ENCODE results near the gene LRP1B.

LRP1B gene

GRCh38 chr2:141748616-141749015 lies 382.2 kb downstream of the LRP1B start:
- no peak for DNase-seq (ENCODE audit: low spot score)

DNA sequence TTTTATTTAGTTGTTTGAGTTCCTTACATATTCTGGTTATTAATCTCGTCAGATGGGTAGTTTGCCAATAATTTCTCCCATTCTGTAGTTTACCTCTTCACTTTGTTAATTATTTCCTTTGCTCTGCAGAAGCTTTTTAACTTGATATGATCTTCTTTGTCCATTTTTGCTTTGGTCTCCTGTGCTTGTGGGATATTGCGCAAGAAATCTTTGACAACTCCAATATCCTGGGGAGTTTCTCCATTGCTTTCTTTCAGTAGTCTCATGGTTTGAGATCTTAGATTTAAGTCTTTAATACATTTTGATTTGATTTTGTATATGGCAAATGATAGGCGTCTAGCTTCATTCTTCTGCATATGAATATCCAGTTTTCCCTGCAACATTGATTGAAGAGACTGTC lies 389.2 kb downstream of the LRP1B start:
- DNase-seq (ENCODE audit: low spot score) = no peak

GRCh38 chr2:141737492-141738255 lies 393.1 kb downstream of the LRP1B start:
- DNase-seq (ENCODE audit: low spot score) = no peak

- DNase-seq (ENCODE audit: low spot score) = no peak
Observed at GRCh38 chr2:141736466-141736865, 394.4 kb downstream of the LRP1B start.

- DNase-seq (ENCODE audit: low spot score) = no peak
Observed at GRCh38 chr2:141728886-141729285, 401.9 kb downstream of the LRP1B start.

DNA sequence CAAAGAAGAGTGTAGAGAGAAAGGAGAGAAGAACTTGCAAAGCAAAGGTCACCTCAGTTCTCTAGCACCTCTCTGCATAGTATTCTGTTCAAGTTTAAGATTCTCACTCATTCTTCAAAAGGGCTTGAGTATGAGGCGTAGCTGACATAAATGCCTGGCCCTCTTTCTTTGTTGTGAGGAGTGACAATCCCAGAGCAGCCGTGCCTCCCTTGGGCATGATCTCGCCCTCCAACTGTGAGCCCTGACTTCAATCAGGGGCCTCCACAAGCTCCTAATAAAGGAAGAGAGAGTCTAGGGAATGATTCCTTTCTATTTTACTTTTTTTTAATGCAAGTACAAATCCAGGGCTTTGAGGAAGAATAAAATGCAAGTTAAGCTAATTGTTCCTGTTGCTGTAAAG lies 402.7 kb downstream of the LRP1B start:
- no peak for DNase-seq (ENCODE audit: low spot score)

DNA sequence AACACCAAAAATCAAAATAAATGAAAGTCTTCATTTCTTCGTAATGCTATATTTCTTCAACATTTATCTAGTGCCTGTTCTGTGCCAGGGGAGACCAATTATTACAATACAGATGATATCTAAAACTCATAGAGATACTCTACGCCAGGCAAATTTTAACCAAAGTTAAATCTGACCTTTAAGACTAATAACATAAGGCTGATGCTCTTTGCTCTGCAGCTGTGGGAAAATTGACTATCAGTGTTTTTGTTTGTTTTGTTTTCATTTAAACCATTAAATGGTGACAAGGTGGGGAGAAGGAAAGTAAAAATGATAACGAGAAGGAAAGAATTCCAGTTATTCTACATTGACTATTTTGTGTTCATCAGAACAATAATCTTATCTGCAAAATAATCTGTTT lies 406.4 kb downstream of the LRP1B start:
- no peak for DNase-seq (ENCODE audit: low spot score)

DNA sequence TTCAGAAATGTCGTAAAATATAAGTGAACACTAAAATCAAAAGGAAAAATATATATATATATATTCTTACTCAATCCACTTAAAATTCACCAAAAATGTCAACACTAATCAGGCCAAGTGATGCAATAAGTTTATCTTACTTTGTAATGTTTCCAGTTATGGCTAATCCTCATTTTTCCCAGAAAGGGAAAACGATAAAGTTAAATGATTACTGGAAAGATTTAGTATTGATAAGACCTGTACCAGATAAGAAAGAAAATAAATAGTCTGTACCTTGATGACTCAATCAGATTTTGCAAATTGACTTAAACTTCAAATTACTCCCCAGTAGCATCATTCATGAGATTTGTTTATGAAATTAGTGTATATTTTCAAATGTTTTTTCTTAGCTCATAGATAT lies 407.0 kb downstream of the LRP1B start:
- DNase-seq (ENCODE audit: low spot score) = no peak

GRCh38 chr2:141720476-141720875 lies 410.3 kb downstream of the LRP1B start:
- no peak for DNase-seq (ENCODE audit: low spot score)

GRCh38 chr2:141714496-141714895 lies 416.3 kb downstream of the LRP1B start:
- DNase-seq (ENCODE audit: low spot score) = no peak

DNA sequence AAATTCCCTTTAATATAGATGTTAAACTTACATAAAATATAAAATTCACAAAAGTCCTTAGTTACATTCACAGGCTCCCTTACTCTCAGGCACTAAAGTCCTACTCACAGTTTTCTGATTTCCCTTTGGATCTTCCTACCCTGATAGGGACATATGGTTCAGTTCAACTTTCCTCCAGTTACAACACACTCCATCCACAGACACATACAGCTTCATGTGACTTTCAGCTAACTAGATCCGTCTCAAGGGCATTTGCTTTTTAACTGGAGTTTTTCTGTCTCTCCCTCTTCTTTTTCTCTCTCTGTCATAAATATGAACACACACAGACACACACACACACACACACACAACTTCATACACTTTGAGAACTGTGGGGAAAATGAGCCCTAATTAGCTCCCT lies 419.2 kb downstream of the LRP1B start:
- DNase-seq (ENCODE audit: low spot score) = no peak

DNA sequence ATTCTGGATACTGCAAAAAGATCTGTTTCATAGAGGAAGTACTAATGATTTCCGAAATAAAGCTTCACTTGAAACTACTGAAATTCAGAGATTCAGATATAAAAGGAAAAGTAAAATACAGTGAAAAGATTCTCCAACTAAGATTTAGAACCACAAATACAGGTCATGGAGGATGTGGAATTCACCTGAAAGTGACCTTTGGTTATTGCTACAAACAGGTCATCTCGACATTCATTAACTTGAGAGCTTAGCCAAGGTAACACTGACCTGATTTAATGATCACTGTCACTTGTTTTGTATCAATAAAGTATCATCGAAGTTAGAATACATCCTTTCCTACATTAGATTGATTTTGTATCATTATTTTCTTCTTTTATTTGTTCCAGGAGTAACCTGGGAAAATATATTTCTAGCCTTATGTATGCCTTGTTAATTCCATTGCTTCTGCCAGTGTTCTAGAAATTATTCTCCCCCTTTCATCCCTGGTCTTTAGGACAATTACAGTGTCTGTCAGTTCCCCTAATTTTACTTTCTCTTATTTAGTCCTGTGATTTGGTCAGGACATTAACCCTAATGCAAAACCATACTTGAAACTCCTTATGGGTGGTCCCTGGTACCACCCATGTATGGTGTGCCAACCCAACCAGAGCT lies 420.1 kb downstream of the LRP1B start:
- no peak for DNase-seq (ENCODE audit: low spot score)

DNA sequence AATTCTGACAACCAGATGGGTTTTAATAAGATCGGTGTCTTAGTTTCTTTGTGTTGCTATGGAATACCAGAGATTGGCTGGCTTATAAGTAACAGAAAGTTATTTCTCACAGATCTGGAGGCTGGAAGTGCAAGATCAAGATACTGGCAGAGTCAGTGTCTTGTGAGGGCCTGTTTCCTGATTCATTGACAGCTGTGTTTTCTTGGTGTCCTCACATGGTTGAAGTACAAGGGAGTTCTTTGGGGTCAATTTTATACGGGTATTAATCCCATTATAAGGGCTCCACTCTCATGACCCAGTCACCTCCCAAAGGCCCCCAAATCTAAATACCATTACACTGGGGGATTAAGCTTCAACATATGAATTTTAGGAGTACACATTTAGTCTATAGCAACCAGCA lies 421.1 kb downstream of the LRP1B start:
- no peak for DNase-seq (ENCODE audit: low spot score)

GRCh38 chr2:141707486-141707885 lies 423.3 kb downstream of the LRP1B start:
- DNase-seq (ENCODE audit: low spot score) = no peak

- no peak for DNase-seq (ENCODE audit: low spot score)
Observed at GRCh38 chr2:141704541-141704940, 426.3 kb downstream of the LRP1B start.

DNA sequence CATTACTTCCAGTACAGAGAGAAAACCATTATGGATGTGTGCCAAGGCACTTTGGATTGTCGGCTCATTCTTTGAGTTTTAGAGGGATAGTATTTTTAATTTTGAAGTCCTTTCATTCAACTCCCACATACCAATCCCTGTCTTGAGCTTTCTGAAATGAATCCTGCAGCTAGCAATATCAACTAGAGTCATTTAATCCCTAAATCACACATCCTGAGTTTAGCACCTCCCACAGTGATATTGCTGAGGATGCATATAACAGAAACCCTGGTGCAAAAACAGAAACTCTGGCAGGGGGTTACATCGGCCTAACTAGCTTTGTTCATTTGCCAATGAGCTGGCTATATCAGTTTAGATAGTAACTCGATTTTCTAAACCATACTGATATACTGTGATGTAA lies 427.3 kb downstream of the LRP1B start:
- no peak for DNase-seq (ENCODE audit: low spot score)

DNA sequence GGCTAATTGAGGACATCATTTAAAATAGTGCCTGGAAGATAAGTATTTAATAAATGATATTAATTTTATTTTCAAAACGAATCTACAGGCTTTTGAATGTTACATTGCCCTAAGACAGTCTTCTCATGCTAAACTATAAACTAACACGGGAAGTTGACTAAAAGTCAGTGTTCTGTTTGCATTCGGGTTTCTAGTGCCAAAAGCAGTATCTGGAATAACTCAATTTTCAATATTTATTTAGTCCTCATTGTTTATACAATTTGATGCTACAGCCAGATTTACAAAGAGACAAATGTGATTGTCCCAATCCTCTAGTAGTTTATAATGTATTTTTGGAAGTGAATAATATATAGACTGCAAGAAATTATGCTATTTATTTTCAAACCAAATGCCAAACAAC lies 429.2 kb downstream of the LRP1B start:
- DNase-seq (ENCODE audit: low spot score) = no peak

DNA sequence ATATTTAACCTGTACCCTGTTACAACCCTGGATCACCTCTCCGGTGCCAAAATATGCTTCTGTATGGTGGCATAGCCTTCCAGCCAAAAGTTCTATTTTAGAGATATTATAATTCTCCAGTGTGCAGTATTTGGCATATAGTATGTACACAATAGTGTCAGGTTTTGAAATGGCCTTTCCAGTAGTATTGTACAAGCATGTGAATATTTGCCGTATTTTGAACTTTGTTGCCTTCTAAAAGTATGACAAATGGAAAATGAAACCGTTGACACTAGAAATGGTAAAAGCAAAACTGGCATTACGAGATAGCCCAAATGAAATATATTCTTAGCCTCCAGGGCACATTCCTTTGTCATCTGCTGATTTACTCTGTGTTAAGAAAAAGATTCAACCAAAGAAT lies 431.2 kb downstream of the LRP1B start:
- no peak for DNase-seq (ENCODE audit: low spot score)

GRCh38 chr2:141698500-141698899 lies 432.3 kb downstream of the LRP1B start:
- no peak for DNase-seq (ENCODE audit: low spot score)

- DNase-seq (ENCODE audit: low spot score) = no peak
Observed at GRCh38 chr2:141697035-141697434, 433.8 kb downstream of the LRP1B start.

DNA sequence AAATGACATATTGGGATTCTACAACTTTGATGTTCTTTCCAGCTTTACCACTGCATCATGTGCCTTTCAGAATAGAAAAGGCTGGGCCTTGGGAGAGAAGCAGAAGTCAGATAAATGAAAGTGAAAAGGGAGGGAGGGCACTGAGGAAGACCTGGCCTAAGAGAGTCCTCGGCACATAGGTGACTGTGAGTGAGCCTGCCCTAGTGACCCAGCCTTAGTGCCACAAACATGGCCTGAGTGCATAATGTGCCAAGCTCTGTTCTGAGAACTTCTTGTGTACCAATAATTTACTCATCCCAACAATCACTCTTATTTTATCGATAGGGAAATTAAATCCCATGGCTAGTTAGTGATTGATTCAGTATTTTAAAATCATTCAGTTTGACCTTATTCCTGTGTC lies 436.6 kb downstream of the LRP1B start:
- no peak for DNase-seq (ENCODE audit: low spot score)

DNA sequence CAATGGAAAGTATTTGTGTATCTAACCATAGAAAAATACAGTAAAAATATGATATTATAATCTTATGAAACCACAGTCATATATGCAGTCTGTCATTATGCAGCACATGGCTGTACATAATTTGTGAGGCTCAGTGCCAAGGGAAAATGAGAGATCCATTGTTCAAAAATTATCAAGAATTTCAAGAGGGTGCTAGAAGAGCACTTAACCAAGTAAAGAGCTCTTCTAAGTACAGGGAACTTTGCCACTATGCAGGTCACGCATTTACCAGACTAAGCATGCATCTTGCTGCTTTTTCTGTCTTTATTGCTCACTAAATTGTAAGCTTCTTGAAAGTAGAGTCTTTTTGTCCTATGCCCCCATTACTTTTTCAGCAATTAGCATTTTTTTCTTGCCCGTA lies 438.0 kb downstream of the LRP1B start:
- DNase-seq (ENCODE audit: low spot score) = no peak

GRCh38 chr2:141676139-141676538 lies 454.7 kb downstream of the LRP1B start:
- no peak for DNase-seq (ENCODE audit: low spot score)

DNA sequence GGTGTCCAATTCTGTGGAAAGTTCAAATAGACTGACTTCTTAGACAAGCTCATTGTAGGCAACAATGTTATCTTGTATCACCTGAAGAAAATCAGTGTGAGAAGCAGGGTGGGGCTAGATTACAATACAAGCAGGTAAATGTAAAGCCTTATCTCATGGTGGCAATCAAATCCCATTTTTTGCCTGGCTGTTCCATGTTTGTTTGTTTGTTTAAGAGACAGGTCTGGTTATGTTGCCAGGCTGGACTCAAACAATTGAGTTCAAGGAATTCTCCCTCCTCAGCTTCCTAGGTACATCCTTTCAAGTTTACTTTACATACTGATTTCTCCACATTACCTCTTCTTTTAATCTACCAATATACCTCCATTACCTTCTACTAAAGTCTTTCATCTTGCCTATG lies 464.6 kb downstream of the LRP1B start:
- DNase-seq (ENCODE audit: low spot score) = no peak
